Erythroblast (primary cell): Measurements from ENCODE around the gene C22orf23.

Experiments used
- DNase-seq, 2 experiments: peaks; one replicate each; lab custom pipeline; 2025; lab: John Stamatoyannopoulos, UW
- GATA1 ChIP-seq: IDR thresholded peaks from 2 replicates; pipeline ENCODE4 v1.6.1; 2011; ENCODE audit warnings: low read depth, mild to moderate bottlenecking, control low read depth, low read length, moderate library complexity
- POLR2A ChIP-seq: IDR thresholded peaks from 2 replicates; pipeline ENCODE4 v1.6.1; 2011; ENCODE audit warnings: mild to moderate bottlenecking, low read length

The C22orf23 gene

DNA sequence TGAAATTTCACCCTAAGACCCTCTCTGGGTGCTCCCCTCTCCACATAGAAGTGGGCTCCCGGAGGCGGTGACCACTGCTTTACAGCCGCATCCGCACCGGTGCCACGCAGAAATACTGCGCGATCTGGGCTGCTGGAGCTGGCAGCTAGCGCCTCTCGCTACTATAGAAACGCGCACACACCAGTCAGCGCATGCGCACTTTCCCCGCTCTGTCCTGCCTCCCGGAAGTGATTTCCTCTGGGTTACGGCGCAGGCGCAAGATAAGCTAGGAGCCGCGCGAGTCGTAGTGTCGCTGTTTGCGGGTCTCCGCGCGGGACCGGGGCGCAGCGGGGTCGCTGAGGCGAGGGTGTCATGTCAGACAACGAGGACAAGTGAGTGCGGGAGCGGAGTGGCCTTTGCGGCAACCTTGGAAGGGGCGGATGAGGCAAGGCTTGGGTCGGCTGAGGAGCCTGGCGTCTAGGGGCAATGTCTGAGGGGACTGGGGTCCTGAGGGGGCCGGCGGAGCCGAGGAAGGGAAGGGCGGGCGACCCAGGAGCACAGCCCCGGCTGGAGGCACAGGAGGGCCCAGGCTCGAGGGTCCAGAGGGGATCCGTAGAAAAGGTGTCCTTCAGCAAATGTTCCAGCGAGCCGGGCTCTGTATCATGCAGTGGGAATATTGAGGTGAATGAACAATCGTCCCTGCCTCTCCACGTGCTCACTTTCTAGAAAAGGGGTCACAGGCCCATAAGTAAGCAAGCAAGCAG lies at the start of gene C22orf23, which contains the start of gene POLR2F:
C22orf23 (minus strand) TSS at position 165 of the 743 bp plus-strand sequence. CDS start 452 bp downstream, outside the sequence.
POLR2F (plus strand) TSS at position 263 of the 743 bp plus-strand sequence; CDS start at position 352, 89 bp downstream.
- TF ChIP-seq GATA1 (no peak), POLR2A (peak; percentile 73)
- DNase-seq, result peak; percentile 95 to 98

GRCh38 chr22:37999640-38000272 lies 46.4 kb upstream of the C22orf23 start:
- no peak for TF ChIP-seq GATA1
- no peak for TF ChIP-seq POLR2A
- no peak for DNase-seq

- no peak for TF ChIP-seq GATA1
- no peak for TF ChIP-seq POLR2A
Measured at GRCh38 chr22:37999236-37999635, 45.8 kb upstream of the C22orf23 start.

GRCh38 chr22:37998543-37998942 lies 45.1 kb upstream of the C22orf23 start:
- TF ChIP-seq POLR2A, result no peak
- no peak for TF ChIP-seq GATA1
- DNase-seq, result no peak

More at GRCh38 chr22:37999236-37999635, 45.8 kb upstream of the C22orf23 start:
- peak in 1 of 2 experiments; percentile 15 for DNase-seq

DNA sequence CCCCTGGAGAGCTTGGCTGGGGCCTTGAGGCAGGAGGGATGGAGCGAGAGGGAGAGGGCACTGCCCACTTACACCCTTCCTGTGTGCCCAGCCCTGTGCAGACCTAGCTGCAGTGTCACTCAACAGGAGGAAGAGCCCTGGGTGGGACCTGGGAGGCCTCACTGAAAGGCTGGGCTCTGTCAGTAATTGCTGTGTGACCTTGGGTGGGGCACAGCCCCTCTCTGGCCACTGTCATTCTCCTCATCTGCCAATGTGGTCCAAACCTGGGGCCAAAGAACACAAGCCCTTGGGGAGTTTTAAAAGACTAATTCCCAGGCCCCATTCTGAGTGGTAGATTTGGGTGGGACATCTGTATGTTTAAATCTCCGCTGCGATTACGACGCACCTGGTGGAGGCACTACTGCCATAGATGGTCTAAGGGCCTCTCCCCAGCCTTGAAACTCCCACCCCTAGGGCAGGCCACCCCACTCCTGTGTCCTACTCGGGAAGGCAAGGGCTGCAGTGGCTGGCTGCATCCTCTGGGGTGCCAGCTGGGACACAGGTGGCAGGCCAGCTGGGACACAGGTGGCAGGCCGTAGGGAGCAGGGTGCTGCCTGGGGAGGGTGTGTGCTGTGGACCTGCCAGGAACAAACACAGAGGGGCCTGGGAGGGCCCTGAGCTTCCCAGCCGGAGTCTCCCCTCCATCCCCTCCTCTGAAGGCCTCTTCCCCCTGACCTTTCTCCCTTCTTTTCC lies 43.3 kb upstream of the C22orf23 start:
- no peak for DNase-seq
- no peak for TF ChIP-seq GATA1
- no peak for TF ChIP-seq POLR2A

GRCh38 chr22:37996079-37996478 lies 42.7 kb upstream of the C22orf23 start:
- TF ChIP-seq GATA1, result no peak
- TF ChIP-seq POLR2A, result no peak
- DNase-seq, result no peak

- DNase-seq, result no peak
- TF ChIP-seq GATA1 (no peak), POLR2A (no peak)
Measured at GRCh38 chr22:37995460-37995859, 42.1 kb upstream of the C22orf23 start.

DNA sequence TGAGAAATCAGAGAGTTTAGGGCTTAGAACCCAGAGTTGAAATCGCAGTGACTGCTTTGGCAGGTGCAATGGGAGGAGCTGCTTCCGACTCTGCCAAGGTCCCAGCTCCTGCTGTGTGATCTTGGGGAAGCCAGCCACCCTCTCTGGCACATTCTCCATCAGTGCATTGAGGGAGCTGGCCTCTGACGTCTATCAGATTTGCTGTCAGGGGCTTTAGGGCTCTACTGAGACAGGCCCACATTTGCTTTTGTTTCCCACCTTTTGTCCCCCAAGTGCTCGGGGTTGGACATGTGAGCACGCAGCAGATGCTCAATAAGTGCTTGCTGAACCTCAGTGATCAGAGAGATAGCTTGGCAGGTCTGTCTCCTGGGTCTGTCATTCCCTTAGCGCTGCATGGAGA lies 41.6 kb upstream of the C22orf23 start:
- DNase-seq, result no peak
- TF ChIP-seq POLR2A (no peak), GATA1 (no peak)

GRCh38 chr22:37994049-37994448 lies 40.6 kb upstream of the C22orf23 start:
- TF ChIP-seq POLR2A (no peak), GATA1 (no peak)

DNA sequence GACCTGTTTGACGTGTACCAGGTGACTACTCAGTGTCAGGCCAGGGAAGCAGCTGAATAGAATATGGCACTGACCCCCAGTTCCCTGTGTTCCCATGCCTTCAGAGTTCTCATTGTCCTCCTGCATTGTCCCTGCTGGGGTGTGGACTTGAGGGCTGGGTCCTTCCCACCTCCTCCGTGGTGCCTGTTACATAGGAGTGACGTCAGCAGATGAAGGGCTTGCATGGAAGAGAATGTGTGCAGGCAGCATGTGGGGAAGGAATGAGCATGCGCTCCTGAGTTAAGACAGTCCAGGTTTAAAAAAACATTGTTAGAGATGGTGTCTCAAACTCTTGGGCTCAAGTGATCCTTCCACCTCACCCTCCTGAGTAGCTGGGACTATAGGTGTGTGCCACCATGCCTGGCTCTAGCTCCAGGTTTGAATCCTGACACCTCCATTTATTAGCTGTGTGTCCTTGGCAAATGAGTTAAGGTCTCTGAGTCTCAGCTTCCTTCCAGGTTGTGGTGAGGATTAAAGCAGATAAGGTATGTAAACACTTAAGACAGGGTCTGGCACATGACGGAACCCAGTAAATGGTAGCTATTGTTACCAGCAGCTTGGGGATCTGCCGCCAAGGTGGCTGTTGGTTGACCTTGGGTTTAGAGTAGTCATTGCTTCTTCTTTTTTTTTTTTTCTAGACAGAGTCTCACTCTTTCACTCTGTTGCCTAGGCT lies 38.5 kb upstream of the C22orf23 start:
- no peak for DNase-seq
- TF ChIP-seq POLR2A, result no peak
- TF ChIP-seq GATA1, result no peak

More at GRCh38 chr22:37994049-37994448, 40.6 kb upstream of the C22orf23 start:
- no peak for DNase-seq

DNA sequence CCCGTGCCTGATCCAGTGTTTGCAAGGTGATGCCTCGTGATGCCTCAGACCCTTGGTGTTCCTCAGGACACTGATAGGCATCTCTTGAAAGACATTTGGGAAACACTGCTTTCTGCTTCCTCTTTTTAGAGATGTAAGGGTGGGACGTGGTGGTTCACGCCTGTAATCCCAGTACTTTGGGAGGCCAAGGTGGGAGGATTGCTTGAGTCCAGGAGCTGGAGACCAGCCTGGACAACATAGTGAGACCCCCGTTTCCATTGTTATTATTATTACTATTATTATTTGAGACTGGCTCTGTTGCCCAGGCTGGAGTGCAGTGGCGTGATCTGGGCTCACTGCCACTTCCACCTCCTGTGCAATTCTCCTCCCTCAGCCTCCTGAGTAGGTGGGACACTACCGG lies 37.5 kb upstream of the C22orf23 start:
- no peak for DNase-seq
- TF ChIP-seq POLR2A (no peak), GATA1 (no peak)

DNA sequence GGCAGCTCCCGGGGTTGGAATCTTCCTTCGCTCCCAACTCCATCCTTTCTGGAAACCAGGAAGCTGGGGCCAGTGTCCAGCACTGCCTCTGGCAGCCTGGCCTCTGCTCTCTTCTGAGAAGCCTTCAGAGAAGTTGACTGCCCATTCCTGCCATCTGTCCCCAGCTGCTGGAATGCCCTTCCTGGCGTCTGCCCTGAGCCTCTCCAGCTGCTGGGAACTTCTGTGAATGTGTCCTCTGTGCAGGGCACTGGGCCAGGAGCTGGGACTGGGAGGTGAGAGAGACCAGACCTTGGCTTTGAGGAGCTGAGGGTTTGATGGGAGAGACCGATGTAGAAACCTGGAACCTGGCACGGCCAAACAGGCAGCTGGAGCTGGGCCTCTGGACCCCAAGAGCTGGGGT lies 36.9 kb upstream of the C22orf23 start:
- DNase-seq, result no peak
- TF ChIP-seq POLR2A, result no peak
- TF ChIP-seq GATA1, result no peak
